ENCODE results near the gene PICK1. TPM values are rescaled to one million over a fixed set of nuclear protein-coding genes. Genes with fewer than 3 reads are reported as not detected.

Gene PICK1
- total and polyA plus RNA-seq, 2 experiments from 2014 or later, result 8.4 to 14.4 TPM

DNA sequence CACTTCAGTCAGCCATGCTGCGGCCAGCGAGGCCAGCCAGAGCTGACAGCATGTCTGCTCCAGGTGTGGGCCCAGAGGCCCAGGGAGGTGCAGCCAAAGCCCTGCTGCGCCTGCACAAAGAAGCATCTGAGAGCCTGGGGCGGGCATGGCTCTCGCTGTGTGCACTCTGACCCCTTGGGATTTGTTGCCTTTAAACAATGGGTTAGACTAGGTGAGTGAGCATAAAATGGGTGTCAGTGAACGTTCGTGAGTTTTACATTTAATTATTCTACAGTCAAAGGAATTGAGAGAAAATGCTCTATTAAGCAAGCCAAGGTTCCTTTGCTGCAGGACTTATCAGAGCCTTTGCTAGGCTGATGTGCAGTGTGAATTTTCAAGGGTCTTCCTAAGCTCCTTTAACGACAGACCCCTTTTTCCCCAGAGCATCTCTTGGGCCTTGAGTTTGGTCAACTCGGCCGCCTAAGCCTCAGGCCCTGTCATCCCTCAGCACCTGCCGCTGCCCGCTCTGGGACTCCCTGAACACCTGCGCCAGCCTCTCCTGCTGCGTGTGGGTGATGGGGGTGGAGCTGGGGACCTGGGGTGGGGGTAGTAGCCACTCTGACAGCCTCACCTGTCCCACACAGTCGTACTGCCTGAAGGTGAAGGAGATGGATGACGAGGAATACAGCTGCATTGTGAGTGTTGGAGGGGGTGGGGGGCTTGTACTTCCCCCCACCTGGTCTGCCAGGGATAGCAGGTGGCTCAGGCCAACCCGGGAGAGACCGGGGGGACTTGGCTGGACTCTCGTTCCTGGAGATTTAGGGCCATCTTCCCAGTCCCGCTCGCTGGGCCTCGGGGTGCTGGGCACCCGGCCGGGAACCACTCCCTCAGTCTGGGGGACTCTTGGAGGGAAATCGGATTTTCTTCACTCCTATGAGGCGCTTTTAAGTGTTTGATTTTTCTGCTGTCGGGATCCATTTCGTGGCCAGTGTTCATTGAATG lies 16.2 kb downstream of the PICK1 start:
- H4K20me1 ChIP-seq (ENCODE audit: insufficient read depth), result no peaks in the 10 kb centered on the region
- no peaks in the 10 kb centered on the region for H3K36me3 ChIP-seq (ENCODE audit: low read depth)
- no peaks in the 10 kb centered on the region for H3K4me1 ChIP-seq (ENCODE audit: insufficient read depth)
- no peaks in the 10 kb centered on the region for H3K79me2 ChIP-seq (ENCODE audit: insufficient read depth)
- no peaks in the 10 kb centered on the region for H3K9me2 ChIP-seq (ENCODE audit: insufficient read depth)
- H3K4me2 ChIP-seq (ENCODE audit: unreplicated experiment), result no peak overlapping the region
- no peak for TF ChIP-seq EZH2 (IDR thresholded peaks at IDR 0.05; ENCODE audit: insufficient read depth, poor library complexity, severe bottlenecking)
- in situ Hi-C loops (cut with MboI), result no loop called here
- no peak for DNase-seq
- 92% methylated on average over 27 to 28 of the region's 28 CpGs for WGBS, 2 experiments (ENCODE audit: low coverage in 1 of 2, low lambda C conversion rate in 2 of 2, missing lambda C conversion rate in 2 of 2)
- no peaks in the 10 kb centered on the region for H3K27me3 ChIP-seq (replicated peaks; ENCODE audit: insufficient read depth)
- no peak overlapping the region for H2AFZ ChIP-seq
- no peaks in the 10 kb centered on the region for H3F3A ChIP-seq (ENCODE audit: insufficient read depth)
- H3K27ac ChIP-seq, result no peak overlapping the region
- H3K9me3 ChIP-seq (ENCODE audit: low read depth), result no peaks in the 10 kb centered on the region
- no peak overlapping the region for H3K4me3 ChIP-seq
- no peak overlapping the region for H3K9ac ChIP-seq

DNA sequence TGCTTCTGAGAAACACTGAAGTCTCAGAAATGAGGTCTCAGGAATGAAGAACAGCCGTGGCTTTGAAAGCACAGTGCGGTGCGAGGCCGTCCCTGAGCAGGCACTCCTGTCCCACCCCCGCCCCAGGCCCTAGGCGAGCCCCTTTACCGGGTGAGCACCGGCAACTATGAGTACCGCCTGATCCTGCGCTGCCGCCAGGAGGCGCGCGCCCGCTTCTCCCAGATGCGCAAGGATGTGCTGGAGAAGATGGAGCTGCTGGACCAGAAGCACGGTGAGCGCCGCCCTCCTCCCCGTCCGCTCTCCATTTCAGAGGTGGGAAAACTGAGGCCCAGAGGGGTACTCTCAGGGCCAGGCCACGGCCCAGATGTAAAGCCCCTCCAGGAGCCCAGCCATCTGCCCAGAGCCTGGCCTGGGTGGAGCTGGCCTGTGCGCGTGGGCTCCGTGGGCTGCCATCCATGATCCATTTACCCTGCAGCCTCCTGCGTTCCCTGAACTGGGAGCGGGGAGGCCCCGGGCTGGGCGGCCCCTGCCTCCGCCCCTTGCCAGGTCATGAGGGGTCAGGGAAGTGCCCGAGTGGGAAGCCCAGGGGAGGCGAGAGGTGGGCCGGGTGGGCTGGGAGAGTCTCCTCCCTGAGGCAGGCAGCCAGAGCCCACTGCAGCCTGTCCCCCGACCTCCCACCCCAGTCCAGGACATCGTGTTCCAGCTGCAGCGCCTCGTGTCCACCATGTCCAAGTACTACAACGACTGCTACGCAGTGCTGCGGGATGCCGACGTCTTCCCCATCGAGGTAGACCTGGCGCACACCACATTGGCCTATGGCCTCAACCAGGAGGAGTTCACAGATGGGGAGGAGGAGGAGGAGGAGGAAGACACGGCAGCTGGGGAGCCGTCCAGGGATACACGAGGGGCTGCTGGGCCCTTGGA lies 17.2 kb downstream of the PICK1 start:
- Histone ChIP-seq H3F3A (ENCODE audit: insufficient read depth) (no peaks in the 10 kb centered on the region), H3K79me2 (ENCODE audit: insufficient read depth) (no peaks in the 10 kb centered on the region), H3K9me2 (ENCODE audit: insufficient read depth) (no peaks in the 10 kb centered on the region), H3K27ac (no peak overlapping the region), H4K20me1 (ENCODE audit: insufficient read depth) (no peaks in the 10 kb centered on the region), H3K4me3 (no peak overlapping the region), H3K9me3 (ENCODE audit: low read depth) (no peaks in the 10 kb centered on the region), H3K27me3 (replicated peaks; ENCODE audit: insufficient read depth) (no peaks in the 10 kb centered on the region), H3K36me3 (ENCODE audit: low read depth) (no peaks in the 10 kb centered on the region), H3K9ac (no peak overlapping the region), H2AFZ (no peak overlapping the region), H3K4me2 (ENCODE audit: unreplicated experiment) (no peak overlapping the region), H3K4me1 (ENCODE audit: insufficient read depth) (no peaks in the 10 kb centered on the region)
- in situ Hi-C loops (cut with MboI), result no loop called here
- DNase-seq, result no peak
- no peak for TF ChIP-seq EZH2phosphoT487 (IDR thresholded peaks at IDR 0.05; ENCODE audit: insufficient read depth, low read depth)
- 92 to 93% methylated on average over 31 to 47 of the region's 47 CpGs for WGBS, 2 experiments (ENCODE audit: low coverage in 1 of 2, low lambda C conversion rate in 2 of 2, missing lambda C conversion rate in 2 of 2)

- Histone ChIP-seq H3K9ac (no peak overlapping the region), H3K4me2 (ENCODE audit: unreplicated experiment) (no peak overlapping the region), H3K9me2 (ENCODE audit: insufficient read depth) (no peaks in the 10 kb centered on the region), H2AFZ (no peak overlapping the region), H3K27me3 (replicated peaks; ENCODE audit: insufficient read depth) (no peaks in the 10 kb centered on the region), H3F3A (ENCODE audit: insufficient read depth) (no peaks in the 10 kb centered on the region), H4K20me1 (ENCODE audit: insufficient read depth) (no peaks in the 10 kb centered on the region), H3K27ac (no peak overlapping the region), H3K9me3 (ENCODE audit: low read depth) (no peaks in the 10 kb centered on the region), H3K36me3 (ENCODE audit: low read depth) (no peaks in the 10 kb centered on the region), H3K4me3 (no peak overlapping the region), H3K79me2 (ENCODE audit: insufficient read depth) (no peaks in the 10 kb centered on the region), H3K4me1 (ENCODE audit: insufficient read depth) (no peaks in the 10 kb centered on the region)
- TF ChIP-seq EZH2 (IDR thresholded peaks at IDR 0.05; ENCODE audit: insufficient read depth, poor library complexity, severe bottlenecking), result no peak
- no peak for TF ChIP-seq EZH2phosphoT487 (IDR thresholded peaks at IDR 0.05; ENCODE audit: insufficient read depth, low read depth)
- in situ Hi-C loops (cut with MboI), result no loop called here
- 92 to 94% methylated on average over 19 to 32 of the region's 32 CpGs for WGBS, 2 experiments (ENCODE audit: low coverage in 1 of 2, low lambda C conversion rate in 2 of 2, missing lambda C conversion rate in 2 of 2)
- no peak for DNase-seq
Measured at GRCh38 chr22:38075105-38075825, 18.1 kb downstream of the PICK1 start.

DNA sequence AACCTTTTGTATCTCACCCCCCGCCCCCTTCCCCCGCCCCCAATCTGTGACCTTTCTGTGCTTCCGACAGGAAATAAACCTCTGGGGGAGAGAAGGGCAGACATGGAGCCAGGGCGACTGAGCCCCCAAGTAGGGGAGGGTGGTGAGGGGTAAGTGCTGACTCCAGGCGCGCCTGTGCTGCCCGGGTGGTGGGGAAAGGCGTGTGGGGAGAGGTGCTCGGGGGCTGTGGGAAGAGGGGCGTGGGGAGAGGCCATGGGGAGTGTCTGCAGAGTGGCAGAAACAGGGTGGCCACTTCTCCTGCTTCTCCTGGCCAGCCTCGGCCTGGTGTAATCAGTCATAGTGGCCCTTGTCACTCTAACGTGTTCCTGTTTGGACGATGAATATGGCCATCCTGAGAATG lies 18.8 kb downstream of the PICK1 start:
- no peak for DNase-seq
- no peaks in the 10 kb centered on the region for H3K9me2 ChIP-seq (ENCODE audit: insufficient read depth)
- H4K20me1 ChIP-seq (ENCODE audit: insufficient read depth), result no peaks in the 10 kb centered on the region
- no peaks in the 10 kb centered on the region for H3K27me3 ChIP-seq (replicated peaks; ENCODE audit: insufficient read depth)
- no peak overlapping the region for H3K27ac ChIP-seq
- H3K4me2 ChIP-seq (ENCODE audit: unreplicated experiment), result no peak overlapping the region
- TF ChIP-seq EZH2 (IDR thresholded peaks at IDR 0.05; ENCODE audit: insufficient read depth, poor library complexity, severe bottlenecking) (no peak), EZH2phosphoT487 (IDR thresholded peaks at IDR 0.05; ENCODE audit: insufficient read depth, low read depth) (no peak)
- no peak overlapping the region for H3K9ac ChIP-seq
- H3F3A ChIP-seq (ENCODE audit: insufficient read depth), result no peaks in the 10 kb centered on the region
- H2AFZ ChIP-seq, result no peak overlapping the region
- no peak overlapping the region for H3K4me3 ChIP-seq
- no peaks in the 10 kb centered on the region for H3K4me1 ChIP-seq (ENCODE audit: insufficient read depth)
- no peaks in the 10 kb centered on the region for H3K36me3 ChIP-seq (ENCODE audit: low read depth)
- no peaks in the 10 kb centered on the region for H3K9me3 ChIP-seq (ENCODE audit: low read depth)
- no peaks in the 10 kb centered on the region for H3K79me2 ChIP-seq (ENCODE audit: insufficient read depth)
- in situ Hi-C loops (cut with MboI), result no loop called here
- 88 to 89% methylated on average over 9 to 13 of the region's 13 CpGs for WGBS, 2 experiments (ENCODE audit: low coverage in 1 of 2, low lambda C conversion rate in 2 of 2, missing lambda C conversion rate in 2 of 2)
